Amniotic epithelial cell (primary cell): ENCODE results near the gene TBX3.

Source experiments
- DNase-seq: peaks from one replicate; pipeline ENCODE4 v3.0.0-alpha.2; 2010; ENCODE audit warnings: low read depth

The TBX3 gene

DNA sequence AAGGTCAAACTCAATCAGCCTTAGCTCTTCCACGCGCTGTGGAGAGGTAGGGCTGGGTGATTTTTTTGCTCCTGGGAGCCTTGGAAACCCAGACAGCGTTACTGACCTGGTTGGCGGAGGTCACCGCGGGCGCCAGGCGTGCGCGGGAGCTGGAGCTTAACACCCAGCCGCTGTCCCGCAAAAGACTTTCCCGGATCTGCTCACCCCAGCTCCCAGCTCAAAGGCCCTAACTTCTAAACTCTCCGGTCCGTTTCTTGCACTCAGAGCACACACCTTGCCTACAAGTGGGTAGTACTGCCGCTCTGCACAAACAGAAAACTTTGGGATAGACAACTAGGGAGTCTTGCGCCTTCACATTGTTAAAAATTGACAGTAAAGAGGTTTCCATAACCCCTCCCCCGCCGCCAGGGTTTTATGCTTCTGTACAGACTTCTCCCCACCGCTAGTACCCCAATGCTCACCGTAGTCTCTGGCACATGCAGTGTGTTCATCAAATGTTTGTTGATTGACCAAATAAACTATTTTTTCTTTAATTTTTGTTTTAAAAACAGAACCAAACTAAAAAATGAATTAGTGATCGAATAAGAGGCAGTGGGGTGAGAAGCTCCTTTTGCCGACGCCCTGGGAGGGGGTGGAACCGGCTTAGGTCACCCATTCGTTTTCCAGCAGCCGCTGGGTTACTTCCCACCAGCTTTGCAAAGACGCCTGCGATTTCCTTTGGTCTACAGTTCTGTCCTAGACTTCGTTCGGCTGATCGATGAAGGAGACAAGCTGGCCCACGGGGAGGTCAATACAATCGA, 12.7 kb upstream of the TBX3 start:
- DNase-seq: no peak

DNA sequence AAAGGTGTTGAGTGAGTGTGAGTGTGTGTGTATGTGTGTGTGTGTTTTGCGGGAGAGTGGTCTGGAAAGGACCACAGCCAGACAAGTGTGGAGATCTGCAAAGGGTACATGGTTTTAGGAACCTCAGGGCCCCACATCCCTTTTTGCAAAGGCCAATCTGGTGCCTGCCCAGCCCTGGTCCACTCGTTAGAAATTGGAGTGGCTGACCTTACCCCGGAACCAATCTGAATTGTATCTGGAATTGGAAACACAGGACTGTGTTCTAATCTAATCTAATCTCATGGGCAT, 11.3 kb upstream of the TBX3 start:
- DNase-seq: no peak

DNA sequence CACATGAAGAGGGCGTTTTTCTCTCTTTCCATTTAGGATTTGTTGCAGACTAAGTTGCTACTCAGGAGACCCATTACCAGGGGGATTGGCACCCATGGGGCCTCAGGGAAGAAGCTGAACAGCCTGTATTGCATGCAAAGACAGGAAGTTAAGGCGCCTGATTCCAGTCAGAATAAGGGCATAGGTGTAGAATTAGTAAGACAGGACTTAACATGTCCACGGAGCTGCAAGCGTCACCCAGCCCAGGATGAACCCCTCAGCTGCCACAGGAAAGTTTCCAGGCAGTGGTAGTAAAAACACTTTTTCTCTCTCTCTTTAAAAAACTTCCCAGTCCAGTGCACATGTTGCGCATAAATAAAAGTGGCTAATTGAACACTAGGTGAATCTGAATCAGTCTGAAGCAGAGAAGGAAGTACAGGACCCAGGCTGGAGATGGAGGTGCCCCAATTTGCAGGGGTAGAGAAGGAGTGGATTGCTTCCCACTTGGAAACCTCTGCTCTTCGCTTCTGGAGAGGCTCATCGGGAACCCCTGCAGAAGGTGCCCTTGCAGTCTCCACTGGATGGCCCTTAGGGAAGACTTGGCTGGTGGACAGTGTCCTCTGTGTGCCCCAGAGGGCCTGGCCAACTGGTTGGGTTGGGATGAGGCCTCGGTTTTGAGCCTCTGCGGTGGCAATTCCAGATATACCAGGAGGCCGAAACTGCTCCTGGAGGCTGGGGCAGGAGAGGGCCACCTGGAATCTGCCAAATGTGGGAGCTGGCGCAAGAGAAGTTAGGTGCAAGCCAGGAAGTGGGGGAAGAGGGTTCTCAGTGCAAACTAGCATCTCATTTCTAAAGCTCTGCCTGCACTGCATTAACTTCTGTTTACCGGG, 10.7 kb upstream of the TBX3 start:
- DNase-seq: no peak

DNA sequence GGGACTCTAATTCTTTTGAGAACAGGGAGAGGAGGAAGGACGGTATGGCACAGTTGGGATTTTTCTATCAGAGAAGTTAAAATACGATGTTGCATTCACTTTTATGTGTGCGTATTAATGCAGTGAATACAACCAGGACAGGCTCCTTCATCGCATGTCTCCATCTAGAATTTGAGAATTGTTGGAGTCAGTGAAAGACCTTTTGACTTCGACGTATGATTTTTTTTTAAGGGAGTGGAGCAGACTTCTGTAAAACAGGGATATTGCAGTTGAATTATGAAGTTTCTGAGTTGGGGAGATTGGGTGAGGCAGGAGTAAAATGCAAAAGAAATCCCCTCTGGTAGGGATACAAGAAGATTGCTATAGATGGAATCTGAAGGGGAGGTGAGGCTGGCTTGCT, 9.6 kb upstream of the TBX3 start:
- no peak for DNase-seq

DNA sequence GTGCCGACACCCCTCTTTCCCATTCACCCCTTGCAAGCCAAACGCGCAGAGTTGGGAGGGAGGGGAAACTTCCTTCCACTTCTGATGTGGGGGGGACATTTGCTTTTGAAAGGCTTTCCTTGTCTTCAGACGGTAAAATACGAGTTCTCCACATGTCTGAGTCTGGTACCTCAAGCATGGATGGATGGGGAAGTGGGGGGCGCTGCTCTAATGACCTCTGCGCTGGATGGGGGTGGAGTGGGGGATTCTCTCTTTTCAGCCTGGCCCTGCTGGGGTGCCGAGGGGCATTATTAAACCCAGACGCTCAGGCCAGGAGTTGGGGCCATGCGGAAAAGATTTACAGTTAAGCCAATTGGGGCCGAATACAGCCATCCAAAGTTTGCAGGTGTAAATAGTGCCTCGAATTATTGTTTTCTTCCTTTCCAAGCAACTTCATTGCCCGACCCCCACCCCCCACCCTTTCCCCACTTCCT, 9.1 kb upstream of the TBX3 start:
- DNase-seq: no peak

DNA sequence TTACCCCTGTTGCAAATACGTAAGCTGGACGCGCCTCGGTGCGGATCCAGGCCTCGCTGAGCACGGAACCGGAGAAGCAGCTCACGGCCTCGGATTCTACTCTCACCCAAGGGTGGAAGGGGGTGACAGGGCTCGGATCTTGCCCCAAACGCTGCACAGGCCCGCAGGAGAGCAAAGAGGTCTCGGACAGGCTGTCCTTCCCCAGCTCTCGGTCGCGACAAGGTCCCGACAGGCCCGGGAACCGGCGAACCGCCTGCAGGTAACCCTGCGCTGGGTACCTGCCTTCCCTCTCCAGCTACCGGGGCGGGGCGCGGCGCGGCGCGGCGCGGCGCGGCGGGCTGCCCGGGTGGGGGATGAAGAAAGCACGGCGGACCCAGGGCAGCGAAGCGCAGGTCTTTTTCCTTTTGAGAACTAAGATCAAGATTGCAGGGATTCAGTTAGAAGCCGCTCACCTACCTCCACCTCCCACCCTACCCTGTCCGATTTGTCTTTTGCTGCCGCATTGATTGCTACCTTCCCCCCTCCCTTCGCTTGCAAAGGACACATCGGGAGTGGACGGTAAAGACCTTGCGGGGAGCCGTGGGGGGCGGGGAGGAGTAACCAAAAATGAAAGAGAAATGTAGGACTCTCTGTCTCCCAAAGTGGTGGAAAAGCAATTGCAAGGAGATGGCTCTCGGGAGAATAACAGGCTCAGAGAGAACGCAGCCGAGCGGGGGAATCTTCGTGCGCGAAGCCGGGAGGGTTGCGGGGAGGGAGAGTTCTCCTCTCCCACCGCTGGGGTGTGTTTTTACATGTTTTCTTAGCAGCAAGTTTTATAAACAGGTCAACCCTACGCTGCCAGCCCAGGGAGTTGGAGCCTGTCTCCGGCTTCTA, 8.4 kb upstream of the TBX3 start:
- DNase-seq: no peak

DNA sequence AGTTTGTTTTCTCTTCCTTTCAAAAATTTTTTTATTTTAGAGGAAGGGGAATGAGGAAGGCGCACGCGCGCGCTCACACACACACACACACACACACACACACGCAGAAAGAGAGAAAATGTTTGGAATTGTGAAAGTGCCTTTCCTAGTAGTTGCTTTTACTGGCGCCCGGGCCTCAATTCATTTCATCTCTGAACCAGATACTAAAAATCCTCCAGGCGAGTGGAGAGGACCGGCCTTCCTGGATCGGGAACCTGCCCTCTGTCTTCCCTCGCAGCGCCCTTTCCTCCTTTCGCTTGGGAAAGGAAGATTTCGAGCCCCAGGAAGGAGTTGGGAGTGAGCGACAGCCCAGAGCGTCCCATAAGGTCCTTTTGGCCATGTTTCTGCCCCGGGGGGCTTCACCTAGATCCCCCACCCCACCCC, 7.8 kb upstream of the TBX3 start:
- no peak for DNase-seq

DNA sequence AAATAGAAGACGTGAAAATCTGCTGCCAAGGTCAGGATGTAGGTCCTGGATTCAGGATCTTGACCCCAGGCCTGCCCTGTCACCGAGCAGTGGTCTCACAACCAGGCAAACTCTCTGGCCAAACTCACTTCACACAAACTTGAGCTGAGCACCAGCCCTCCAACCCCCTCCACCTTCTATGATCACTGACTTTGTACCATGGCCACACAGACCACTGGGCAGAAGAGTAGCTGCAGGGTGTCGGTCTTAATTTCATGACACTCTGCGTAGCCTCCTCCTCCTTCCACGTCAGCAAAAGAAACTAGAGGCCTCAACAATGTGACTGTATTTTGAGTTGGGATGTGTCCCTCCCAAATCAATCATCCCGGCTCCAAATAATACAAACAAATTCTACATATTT, 7.2 kb upstream of the TBX3 start:
- no peak for DNase-seq

DNA sequence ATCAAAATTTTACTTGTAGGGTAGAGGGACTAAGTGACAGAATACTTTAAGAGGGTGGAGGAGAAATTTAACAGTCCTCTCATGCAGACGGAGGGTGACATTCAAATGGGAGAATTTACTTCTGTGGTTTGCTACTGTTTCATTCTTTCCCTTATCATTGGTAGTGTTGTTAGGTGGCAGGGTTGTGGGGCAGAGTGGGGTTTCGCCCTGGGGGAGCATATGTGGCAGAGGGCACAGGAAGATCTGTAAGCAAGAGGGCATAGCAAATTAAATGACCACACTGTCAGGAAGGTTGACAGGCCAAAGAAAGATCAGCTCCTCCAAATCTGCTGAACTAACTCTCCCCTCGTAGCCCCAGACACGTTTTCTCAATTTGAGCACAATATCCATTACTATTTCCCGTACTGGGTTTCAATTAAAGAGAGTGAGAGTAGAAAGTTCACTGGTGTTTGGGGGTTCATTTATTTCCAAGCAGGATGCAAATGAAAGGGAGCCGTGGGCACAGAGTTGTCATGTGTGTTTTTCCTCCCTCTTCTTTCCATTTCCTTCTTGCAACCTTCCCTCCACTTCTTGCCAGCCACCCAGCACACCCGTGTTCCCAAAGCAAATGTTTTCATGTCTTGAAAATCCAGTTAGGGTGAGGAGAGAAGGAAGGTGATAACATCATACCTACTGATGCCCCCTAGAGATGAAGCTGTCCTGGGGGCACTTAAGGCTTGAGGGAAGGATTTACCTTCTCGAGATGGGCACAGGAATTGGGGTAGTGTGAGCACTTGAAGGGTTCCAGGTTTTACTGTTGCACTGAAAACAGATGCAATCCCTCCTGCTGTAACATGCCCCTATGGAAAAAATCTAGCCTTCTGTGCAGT, 6.5 kb upstream of the TBX3 start:
- no peak for DNase-seq

DNA sequence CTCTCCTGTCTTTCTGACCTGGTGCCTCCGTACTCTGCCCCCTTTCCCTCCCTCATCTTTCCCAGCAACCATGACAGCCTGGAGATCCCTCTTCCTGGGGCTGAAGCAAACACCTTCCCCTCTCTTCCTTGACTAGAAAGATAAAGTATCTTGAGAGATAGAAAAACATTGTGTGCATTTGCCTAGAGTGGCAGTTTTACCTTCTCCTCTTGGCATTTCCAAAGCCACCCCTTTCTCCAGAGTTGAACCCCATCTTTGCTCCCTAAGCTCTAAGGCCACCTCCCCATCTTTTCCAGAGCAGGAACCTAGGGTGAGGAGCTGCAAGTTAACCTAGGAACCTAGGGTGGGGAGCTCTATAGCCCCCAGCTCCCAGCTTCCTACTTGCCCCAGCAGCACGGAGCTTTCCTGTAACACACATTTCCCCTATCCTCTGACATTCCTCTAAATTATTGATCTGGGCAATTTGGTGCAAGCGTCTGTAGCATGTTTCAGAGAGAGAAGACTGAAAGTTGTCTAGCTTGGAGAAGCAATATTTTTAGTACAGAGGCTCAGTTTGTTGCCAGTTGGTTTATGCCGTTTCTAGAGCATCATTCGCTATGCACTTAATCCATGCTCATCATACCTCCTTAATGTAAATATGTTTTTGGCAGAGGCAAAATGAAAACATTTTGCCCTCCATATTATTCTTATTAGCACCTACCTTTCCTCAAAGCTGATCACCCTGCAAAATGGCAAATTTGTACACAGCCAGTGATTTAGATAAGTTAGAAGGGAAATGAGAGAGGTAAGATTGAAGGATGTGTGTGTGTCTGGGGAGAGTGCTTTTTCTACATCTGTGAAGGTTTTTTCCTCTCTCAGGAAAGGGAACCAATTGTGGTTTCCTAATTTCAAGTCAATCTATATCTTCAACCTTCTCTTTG, 5.4 kb upstream of the TBX3 start:
- DNase-seq: no peak

DNA sequence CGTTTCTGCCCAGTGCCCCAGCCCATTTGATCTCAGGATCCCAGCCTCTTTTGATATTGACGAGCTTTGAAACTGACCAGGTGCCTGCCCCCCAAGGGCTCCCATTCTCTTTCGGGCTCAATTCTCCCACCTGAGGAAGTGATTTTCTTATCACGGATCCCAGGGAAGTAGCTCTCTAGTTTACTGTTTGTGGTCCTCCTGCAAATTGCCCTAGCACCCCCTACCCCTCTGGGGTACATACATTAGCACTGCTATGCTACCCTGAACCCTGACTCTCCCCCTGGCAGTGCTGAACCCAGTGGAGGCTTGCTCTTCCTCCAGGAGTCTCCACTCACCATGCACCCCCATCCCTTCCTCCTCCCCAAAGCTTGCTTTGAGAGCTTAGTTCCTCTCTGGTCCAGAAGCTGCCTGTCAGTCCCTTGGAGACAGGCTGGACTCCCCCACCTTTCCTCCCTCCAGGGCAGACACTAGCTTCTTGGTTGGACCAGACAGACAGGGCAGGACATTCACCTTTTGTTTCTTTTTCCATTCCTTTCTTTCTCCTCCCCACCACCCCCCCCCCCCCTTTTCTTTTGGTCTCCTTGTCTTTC, 4.4 kb upstream of the TBX3 start:
- no peak for DNase-seq

DNA sequence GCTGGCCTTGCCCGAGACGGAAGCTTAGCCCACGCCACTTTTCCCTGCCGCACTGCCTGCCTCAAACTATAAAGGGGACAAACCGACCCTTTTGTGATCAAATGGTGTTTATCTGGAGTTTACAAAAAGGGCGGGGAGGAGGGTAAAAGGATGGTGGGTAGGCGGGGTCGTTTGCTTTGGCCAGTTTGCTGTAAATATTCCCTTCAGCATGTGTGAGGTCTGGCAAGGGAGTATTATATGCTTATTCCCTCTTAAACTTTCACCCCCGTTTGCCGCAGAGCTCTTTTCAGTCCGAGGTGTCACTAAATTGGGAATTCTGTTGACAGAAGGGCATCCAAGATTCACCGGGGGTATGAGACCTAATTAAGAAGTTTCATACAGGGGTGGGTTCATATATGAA, 3.8 kb upstream of the TBX3 start:
- DNase-seq: no peak

DNA sequence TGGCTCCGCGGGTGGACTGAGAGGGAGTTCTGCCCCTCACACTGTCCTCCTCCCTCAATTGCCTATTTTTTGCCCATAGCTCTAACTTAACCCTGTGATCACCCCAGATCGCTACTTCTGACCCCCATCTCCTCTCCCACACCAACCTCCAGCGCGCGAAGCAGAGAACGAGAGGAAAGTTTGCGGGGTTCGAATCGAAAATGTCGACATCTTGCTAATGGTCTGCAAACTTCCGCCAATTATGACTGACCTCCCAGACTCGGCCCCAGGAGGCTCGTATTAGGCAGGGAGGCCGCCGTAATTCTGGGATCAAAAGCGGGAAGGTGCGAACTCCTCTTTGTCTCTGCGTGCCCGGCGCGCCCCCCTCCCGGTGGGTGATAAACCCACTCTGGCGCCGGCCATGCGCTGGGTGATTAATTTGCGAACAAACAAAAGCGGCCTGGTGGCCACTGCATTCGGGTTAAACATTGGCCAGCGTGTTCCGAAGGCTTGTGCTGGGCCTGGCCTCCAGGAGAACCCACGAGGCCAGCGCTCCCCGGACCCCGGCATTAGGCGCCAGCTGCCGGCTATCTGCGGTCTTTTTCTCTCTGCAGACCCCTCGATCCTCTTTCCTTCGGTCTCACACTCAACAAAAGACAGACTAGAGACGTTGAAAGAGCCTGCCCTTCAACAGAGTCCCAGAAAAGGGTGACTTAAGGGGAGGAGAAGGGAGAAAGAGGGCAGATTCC, 3.0 kb upstream of the TBX3 start:
- DNase-seq: no peak

DNA sequence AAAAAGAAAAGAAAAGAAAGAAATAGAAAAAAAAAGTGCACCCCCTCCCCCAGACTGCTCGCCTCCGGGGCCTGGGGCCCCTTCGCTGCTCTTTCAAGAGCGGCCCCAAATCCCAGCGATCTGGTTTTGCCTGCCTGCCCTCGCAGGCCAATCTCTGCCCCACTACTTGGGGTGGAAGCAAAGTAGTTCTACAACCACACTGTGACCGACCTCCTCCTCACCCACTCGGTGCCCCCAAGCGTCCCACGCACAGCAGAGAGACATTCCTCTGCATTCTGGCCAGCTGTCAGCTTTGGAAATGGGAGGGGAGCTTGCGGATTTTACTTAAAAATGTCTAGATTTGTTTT, 2.4 kb upstream of the TBX3 start:
- DNase-seq: no peak

DNA sequence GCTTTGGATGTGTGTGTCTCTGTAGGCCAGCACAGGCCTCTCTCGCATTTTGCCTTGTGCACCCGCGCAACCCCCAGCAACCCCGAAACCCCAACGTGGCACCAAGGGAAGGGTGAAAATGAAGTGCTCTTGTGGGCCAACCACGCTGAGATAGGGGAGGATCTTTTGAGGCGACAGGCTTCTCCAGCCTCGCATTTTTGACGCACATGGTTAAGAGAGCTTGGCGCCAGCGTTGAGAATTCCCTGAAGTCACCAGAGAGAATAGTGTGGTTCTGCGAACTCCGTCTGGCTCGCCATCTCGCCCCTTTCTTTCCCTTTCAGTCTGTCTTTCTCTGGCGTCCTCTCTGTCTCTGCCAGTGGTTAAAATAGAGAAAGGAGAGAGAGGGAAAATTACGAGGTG, 1.9 kb upstream of the TBX3 start:
- DNase-seq: no peak

DNA sequence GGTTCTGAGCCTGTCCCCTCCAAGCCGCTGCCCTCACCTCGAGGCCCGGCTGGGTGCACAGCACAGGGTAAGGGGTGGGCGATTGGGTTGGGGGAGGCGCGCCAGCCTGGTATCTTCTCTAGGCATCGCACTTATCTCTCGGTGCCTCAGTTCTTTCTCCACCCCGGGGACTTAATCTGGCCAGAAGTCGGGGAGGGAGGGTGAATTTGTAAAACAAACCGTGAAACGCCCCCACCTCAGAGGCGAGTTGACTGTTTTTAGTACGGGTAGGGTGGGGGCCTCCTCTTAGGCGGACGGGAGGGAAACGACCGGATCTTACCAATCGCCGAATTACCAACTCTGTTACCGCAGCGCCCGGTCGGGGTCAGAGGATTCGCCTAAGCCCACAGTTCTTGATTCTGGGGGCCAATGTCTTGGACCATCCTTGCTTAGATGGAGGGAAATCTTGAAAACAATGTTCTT, 1.4 kb upstream of the TBX3 start:
- DNase-seq: no peak

DNA sequence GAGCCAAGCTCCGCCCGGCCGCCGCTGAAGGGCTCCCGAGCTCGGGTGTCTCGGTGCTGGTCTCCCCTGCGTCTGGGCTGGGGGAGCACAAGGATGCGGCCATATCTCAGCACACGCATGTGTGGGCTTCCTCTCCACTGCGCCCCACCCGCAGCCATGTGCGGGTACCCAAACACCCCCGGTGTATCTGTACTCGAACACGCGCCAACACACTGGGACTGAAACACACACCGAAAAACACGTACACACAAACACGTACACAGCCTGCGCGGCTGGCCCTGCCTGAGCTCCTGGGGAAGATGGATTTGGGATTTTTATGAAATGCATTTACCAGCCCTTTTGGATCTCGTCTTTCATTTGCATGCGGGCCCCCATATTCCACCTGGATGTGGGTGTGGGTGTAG, 897 bp upstream of the TBX3 start:
- DNase-seq: no peak

DNA sequence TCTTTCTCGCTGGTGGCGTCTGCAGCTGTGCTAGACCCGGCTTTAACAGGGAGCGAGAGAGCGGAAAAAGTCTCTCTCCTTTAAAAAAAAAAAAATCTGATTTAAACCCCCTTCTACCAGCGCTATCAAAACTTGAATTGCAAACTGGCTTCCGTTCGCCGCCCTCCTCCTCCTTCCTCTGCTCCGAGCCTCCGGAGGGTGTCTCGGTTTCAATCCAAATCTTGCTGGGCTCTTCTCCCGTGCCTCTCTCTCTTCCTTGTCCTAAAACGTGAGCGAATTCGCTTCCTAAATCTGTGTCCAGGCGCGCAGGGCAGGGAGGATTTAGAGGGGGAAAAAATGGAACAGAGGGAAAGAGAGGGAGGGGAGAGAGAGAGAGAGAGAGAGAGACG, 272 bp downstream of the TBX3 start:
- DNase-seq: no peak
